ACC112 (cell line): ENCODE measurements around the gene CACNA1H.

Experiments used
- H2AFZ ChIP-seq: fragments of 200-600 bp; sonication (generic); one replicate; pipeline ENCODE4 v1.6.0; 2017; ENCODE audit warnings: antibody characterized with exemption, low read length; ENCODE audit not compliant: unreplicated experiment
- H3K27ac ChIP-seq: fragments of 200-600 bp; sonication (generic); 2 replicates; pipeline ENCODE4 v1.5.1; 2014; ENCODE audit warnings: low read depth, mild to moderate bottlenecking, antibody characterized with exemption, low read length, moderate library complexity
- H3K27me3 ChIP-seq: fragments of 200-600 bp; sonication (generic); 2 replicates; pipeline ENCODE4 v1.6.1; 2014; ENCODE audit warnings: mild to moderate bottlenecking, antibody characterized with exemption, low read length, moderate library complexity, mixed read lengths; ENCODE audit not compliant: insufficient read depth
- H3K36me3 ChIP-seq: fragments of 200-600 bp; sonication (generic); 2 replicates; pipeline ENCODE4 v1.6.1; 2016; ENCODE audit warnings: mild to moderate bottlenecking, antibody characterized with exemption, low read length, moderate library complexity, mixed read lengths; ENCODE audit not compliant: insufficient read depth
- H3K4me1 ChIP-seq: fragments of 200-600 bp; sonication (generic); one replicate; pipeline ENCODE4 v1.6.1; 2016; ENCODE audit warnings: low read length, mixed read lengths; ENCODE audit not compliant: insufficient read depth, unreplicated experiment, control insufficient read depth
- H3K4me3 ChIP-seq: fragments of 200-600 bp; sonication (generic); 2 replicates; pipeline ENCODE4 v1.5.1; 2014; ENCODE audit warnings: mild to moderate bottlenecking, low read depth, low read length
- H3K79me2 ChIP-seq: fragments of 200-600 bp; sonication (generic); one replicate; pipeline ENCODE4 v1.6.0; 2016; ENCODE audit warnings: low read length; ENCODE audit not compliant: control insufficient read depth, unreplicated experiment, insufficient read depth

CACNA1H gene

GRCh38 chr16:1206786-1207185, 53.9 kb downstream of the CACNA1H start:
- H3K4me1 ChIP-seq, result no peaks in the 10 kb centered on the region
- no peak overlapping the region for H3K4me3 ChIP-seq
- H3K27me3 ChIP-seq, result no peaks in the 10 kb centered on the region
- H2AFZ ChIP-seq, result no peak overlapping the region
- no peaks in the 10 kb centered on the region for H3K36me3 ChIP-seq
- H3K27ac ChIP-seq, result no peak overlapping the region
- no peaks in the 10 kb centered on the region for H3K79me2 ChIP-seq

DNA sequence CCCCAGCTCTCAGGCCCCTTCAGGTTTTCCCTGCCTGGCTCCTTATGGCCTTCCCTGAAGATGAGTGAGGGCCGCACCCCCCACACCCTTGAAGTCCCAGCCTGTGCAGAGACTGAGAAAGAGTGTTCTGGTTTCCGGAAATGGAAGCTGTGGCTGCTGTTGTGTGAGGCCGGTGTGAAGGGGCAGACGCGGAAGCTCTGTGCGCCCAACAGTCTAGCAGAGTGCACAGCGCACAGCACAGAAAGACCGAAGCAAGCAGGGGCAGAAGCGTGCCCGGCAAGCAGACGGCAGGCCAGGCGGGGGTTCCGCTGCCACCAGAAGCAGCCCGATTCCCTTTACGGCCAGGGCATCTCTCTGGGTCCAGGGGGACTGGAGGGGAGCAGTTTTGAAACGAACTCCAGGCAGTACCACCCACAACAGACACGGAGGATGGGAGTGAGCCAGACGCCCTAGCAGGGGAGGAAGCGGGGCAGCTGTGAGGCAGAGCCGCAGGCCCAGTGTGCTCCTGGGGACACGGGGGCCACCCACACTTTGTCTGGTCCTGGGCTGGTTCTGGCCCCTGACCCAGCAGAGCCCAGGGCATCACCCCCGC, 55.4 kb downstream of the CACNA1H start:
- Histone ChIP-seq H3K36me3 (no peaks in the 10 kb centered on the region), H3K27me3 (no peaks in the 10 kb centered on the region), H3K79me2 (no peaks in the 10 kb centered on the region), H2AFZ (no peak overlapping the region), H3K4me3 (no peak overlapping the region), H3K4me1 (no peaks in the 10 kb centered on the region), H3K27ac (no peak overlapping the region)

DNA sequence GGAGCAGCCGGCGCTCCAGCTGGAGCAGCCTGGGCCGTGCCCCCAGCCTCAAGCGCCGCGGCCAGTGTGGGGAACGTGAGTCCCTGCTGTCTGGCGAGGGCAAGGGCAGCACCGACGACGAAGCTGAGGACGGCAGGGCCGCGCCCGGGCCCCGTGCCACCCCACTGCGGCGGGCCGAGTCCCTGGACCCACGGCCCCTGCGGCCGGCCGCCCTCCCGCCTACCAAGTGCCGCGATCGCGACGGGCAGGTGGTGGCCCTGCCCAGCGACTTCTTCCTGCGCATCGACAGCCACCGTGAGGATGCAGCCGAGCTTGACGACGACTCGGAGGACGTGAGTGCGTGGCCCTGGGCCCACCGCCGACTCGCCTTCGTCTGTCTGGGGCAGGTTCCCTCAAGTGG, 56.2 kb downstream of the CACNA1H start:
- no peak overlapping the region for H3K27ac ChIP-seq
- no peaks in the 10 kb centered on the region for H3K79me2 ChIP-seq
- no peaks in the 10 kb centered on the region for H3K27me3 ChIP-seq
- H3K36me3 ChIP-seq, result no peaks in the 10 kb centered on the region
- no peaks in the 10 kb centered on the region for H3K4me1 ChIP-seq
- H2AFZ ChIP-seq, result no peak overlapping the region
- H3K4me3 ChIP-seq, result no peak overlapping the region

GRCh38 chr16:1210461-1210860, 57.6 kb downstream of the CACNA1H start:
- Histone ChIP-seq H2AFZ (no peak overlapping the region), H3K79me2 (no peaks in the 10 kb centered on the region), H3K27ac (no peak overlapping the region), H3K27me3 (no peaks in the 10 kb centered on the region), H3K36me3 (no peaks in the 10 kb centered on the region), H3K4me3 (no peak overlapping the region), H3K4me1 (no peaks in the 10 kb centered on the region)

GRCh38 chr16:1211451-1212268, 58.8 kb downstream of the CACNA1H start:
- H3K27me3 ChIP-seq, result no peaks in the 10 kb centered on the region
- H3K4me1 ChIP-seq, result no peaks in the 10 kb centered on the region
- no peaks in the 10 kb centered on the region for H3K79me2 ChIP-seq
- H3K36me3 ChIP-seq, result no peaks in the 10 kb centered on the region
- H3K4me3 ChIP-seq, result no peak overlapping the region
- H2AFZ ChIP-seq, result no peak overlapping the region
- no peak overlapping the region for H3K27ac ChIP-seq

- Histone ChIP-seq H3K4me1 (no peaks in the 10 kb centered on the region), H3K27ac (no peak overlapping the region), H3K27me3 (no peaks in the 10 kb centered on the region), H3K79me2 (no peaks in the 10 kb centered on the region), H3K4me3 (no peak overlapping the region), H2AFZ (no peak overlapping the region), H3K36me3 (no peaks in the 10 kb centered on the region)
These were observed 59.8 kb downstream of the CACNA1H start for GRCh38 chr16:1212616-1213194.

GRCh38 chr16:1213231-1213630, 60.3 kb downstream of the CACNA1H start:
- no peaks in the 10 kb centered on the region for H3K4me1 ChIP-seq
- no peaks in the 10 kb centered on the region for H3K79me2 ChIP-seq
- no peaks in the 10 kb centered on the region for H3K27me3 ChIP-seq
- no peaks in the 10 kb centered on the region for H3K36me3 ChIP-seq
- H3K4me3 ChIP-seq, result no peak overlapping the region
- no peak overlapping the region for H3K27ac ChIP-seq
- no peak overlapping the region for H2AFZ ChIP-seq

- Histone ChIP-seq H3K27me3 (no peaks in the 10 kb centered on the region), H3K79me2 (no peaks in the 10 kb centered on the region), H3K27ac (no peak overlapping the region), H3K36me3 (no peaks in the 10 kb centered on the region), H2AFZ (no peak overlapping the region), H3K4me3 (no peak overlapping the region), H3K4me1 (no peaks in the 10 kb centered on the region)
These were observed 61.0 kb downstream of the CACNA1H start for GRCh38 chr16:1213796-1214372.

GRCh38 chr16:1214719-1215118, 61.8 kb downstream of the CACNA1H start:
- Histone ChIP-seq H3K27ac (no peak overlapping the region), H3K27me3 (no peaks in the 10 kb centered on the region), H3K4me3 (no peak overlapping the region), H3K4me1 (no peaks in the 10 kb centered on the region), H3K79me2 (no peaks in the 10 kb centered on the region), H2AFZ (no peak overlapping the region), H3K36me3 (no peaks in the 10 kb centered on the region)

DNA sequence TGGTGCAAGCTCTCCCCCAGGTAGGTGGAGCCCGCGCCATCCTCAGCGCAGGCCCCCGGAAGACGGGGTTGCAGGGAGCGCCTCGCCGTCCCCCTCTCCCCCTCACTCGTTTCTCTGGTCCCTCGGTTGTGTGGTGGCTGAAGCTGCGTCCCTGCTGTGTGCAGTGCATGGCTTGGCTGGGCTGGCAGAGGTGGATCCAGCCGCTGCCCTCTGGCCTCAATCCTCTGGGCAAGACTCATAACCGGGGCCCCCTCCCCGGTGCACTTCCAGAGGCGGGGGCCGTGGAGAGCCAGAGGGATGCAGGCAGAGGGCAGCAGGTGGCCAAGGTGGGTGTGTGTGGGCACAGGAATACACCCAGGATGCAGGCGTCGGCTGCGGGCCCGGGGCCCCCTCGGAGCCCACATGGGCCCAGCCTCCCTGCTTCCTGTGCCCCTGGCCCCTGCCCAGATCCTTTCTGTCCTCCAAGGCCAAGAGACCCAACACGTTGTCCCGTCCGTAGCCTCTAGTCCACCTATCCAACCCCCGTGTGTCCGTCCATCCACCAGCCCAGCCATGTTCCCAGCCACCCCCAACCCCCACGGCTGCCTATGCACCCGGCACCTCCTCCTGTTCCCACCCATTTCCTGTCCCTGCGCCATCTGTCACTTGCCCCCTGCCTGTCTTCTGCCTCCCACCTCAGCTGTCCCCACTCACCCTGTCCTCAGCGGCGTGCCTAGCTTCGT, 62.8 kb downstream of the CACNA1H start:
- Histone ChIP-seq H3K27me3 (no peaks in the 10 kb centered on the region), H3K79me2 (no peaks in the 10 kb centered on the region), H3K27ac (no peak overlapping the region), H3K4me1 (no peaks in the 10 kb centered on the region), H3K36me3 (no peaks in the 10 kb centered on the region), H2AFZ (no peak overlapping the region), H3K4me3 (no peak overlapping the region)
